T follicular helper cell (primary cell): ENCODE data around the gene CNGA2.

Experiments used
- DNase-seq: peaks from one replicate; pipeline ENCODE4 v3.0.0-alpha.2; 2020; ENCODE audit warnings: low read depth

Gene CNGA2

GRCh38 chrX:151711787-151712186 is 22.8 kb upstream of the CNGA2 start:
- no peak for DNase-seq

GRCh38 chrX:151712253-151712652 is 22.3 kb upstream of the CNGA2 start:
- no peak for DNase-seq

- no peak for DNase-seq
Measured at GRCh38 chrX:151713849-151714248, 20.7 kb upstream of the CNGA2 start.

- no peak for DNase-seq
Measured at GRCh38 chrX:151714362-151714761, 20.2 kb upstream of the CNGA2 start.

GRCh38 chrX:151715752-151716151 is 18.8 kb upstream of the CNGA2 start, which contains the start of gene FATE1:
Gene FATE1, plus strand, starts transcription at chrX:151716035. Its CDS starts 85 bp downstream, at chrX:151716120.
- no peak for DNase-seq

- no peak for DNase-seq
Measured at GRCh38 chrX:151722241-151722846, 12.2 kb upstream of the CNGA2 start.

- no peak for DNase-seq
Measured at GRCh38 chrX:151723156-151723760, 11.3 kb upstream of the CNGA2 start.

GRCh38 chrX:151724563-151725337 is 9.8 kb upstream of the CNGA2 start:
- DNase-seq: no peak

- no peak for DNase-seq
Measured at GRCh38 chrX:151725338-151725614, 9.3 kb upstream of the CNGA2 start.

- no peak for DNase-seq
Measured at GRCh38 chrX:151726751-151727150, 7.8 kb upstream of the CNGA2 start.

GRCh38 chrX:151727346-151727745 is 7.2 kb upstream of the CNGA2 start:
- DNase-seq: no peak

GRCh38 chrX:151729056-151729725 is 5.4 kb upstream of the CNGA2 start:
- DNase-seq: no peak

- DNase-seq: no peak
Measured at GRCh38 chrX:151735219-151735618, 673 bp downstream of the CNGA2 start.

- no peak for DNase-seq
Measured at GRCh38 chrX:151736685-151737084, 2.1 kb downstream of the CNGA2 start.

- no peak for DNase-seq
Measured at GRCh38 chrX:151737494-151737893, 2.9 kb downstream of the CNGA2 start.

GRCh38 chrX:151738751-151739150 is 4.2 kb downstream of the CNGA2 start:
- no peak for DNase-seq

- DNase-seq: no peak
Measured at GRCh38 chrX:151741606-151742005, 7.1 kb downstream of the CNGA2 start.

- DNase-seq: no peak
Measured at GRCh38 chrX:151742311-151742710, 7.8 kb downstream of the CNGA2 start.

GRCh38 chrX:151743651-151744470 is 9.3 kb downstream of the CNGA2 start:
- DNase-seq: no peak

GRCh38 chrX:151745651-151746050 is 11.1 kb downstream of the CNGA2 start:
- DNase-seq: no peak

GRCh38 chrX:151746502-151746901 is 12.0 kb downstream of the CNGA2 start:
- DNase-seq: no peak

- no peak for DNase-seq
Measured at GRCh38 chrX:151750511-151750910, 16.0 kb downstream of the CNGA2 start.
